ENCODE measurements around the gene FER1L5. TPM values are rescaled to one million over a fixed set of nuclear protein-coding genes. Genes with fewer than 3 reads are reported as not detected.

The FER1L5 gene
- total and polyA plus RNA-seq, 2 experiments from 2014 or later: 0.18 to 0.76 TPM

DNA sequence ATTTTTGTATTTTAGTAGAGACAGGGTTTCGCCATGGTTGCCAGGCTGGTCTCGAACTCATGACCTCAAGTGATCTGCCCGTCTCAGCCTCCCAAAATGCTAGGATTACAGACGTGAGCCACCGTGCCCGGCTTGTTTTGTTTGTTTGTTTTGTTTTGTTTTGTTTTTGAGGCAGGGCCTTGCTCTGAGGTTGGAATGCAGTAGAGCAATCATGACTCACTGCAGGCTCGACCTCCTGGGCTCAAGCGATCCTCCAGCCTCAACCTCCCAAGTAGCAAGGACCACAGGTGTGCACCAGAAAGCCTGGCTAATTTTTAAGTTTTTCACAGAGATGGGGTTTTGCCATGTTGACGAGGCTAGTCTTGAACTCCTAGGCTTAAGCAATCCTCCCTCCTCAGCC lies 109.2 kb downstream of the FER1L5 start:
- Mint-ChIP-seq H3K4me3 (no peak overlapping the region), H3K27ac (no peak overlapping the region), H3K27me3 (ENCODE audit: insufficient read depth, low read depth, poor library complexity) (peaks cover 9% of the 10 kb centered on the region), H3K9me3 (no peaks in the 10 kb centered on the region), H3K36me3 (ENCODE audit: low read depth) (no peaks in the 10 kb centered on the region), H3K4me1 (no peaks in the 10 kb centered on the region)
- Histone ChIP-seq H2AFZ (no peak overlapping the region), H3K4me1 (ENCODE audit: insufficient read depth) (no peaks in the 10 kb centered on the region), H3F3A (replicated peaks; ENCODE audit: low read depth) (no peaks in the 10 kb centered on the region), H3K36me3 (ENCODE audit: insufficient read depth) (no peaks in the 10 kb centered on the region), H3K4me3 (no peak overlapping the region), H3K9me2 (ENCODE audit: insufficient read depth) (no peaks in the 10 kb centered on the region), H4K20me1 (replicated peaks; ENCODE audit: insufficient read depth) (no peaks in the 10 kb centered on the region), H3K27me3 (ENCODE audit: insufficient read depth) (no peaks in the 10 kb centered on the region), H3K27ac (ENCODE audit: low read depth) (no peak overlapping the region), H3K4me2 (no peak overlapping the region), H3K79me2 (replicated peaks; ENCODE audit: insufficient read depth) (no peaks in the 10 kb centered on the region)
- ATAC-seq (no peak), DNase-seq (ENCODE audit: low spot score) (no peak)
- TF ChIP-seq, protein P1, sequence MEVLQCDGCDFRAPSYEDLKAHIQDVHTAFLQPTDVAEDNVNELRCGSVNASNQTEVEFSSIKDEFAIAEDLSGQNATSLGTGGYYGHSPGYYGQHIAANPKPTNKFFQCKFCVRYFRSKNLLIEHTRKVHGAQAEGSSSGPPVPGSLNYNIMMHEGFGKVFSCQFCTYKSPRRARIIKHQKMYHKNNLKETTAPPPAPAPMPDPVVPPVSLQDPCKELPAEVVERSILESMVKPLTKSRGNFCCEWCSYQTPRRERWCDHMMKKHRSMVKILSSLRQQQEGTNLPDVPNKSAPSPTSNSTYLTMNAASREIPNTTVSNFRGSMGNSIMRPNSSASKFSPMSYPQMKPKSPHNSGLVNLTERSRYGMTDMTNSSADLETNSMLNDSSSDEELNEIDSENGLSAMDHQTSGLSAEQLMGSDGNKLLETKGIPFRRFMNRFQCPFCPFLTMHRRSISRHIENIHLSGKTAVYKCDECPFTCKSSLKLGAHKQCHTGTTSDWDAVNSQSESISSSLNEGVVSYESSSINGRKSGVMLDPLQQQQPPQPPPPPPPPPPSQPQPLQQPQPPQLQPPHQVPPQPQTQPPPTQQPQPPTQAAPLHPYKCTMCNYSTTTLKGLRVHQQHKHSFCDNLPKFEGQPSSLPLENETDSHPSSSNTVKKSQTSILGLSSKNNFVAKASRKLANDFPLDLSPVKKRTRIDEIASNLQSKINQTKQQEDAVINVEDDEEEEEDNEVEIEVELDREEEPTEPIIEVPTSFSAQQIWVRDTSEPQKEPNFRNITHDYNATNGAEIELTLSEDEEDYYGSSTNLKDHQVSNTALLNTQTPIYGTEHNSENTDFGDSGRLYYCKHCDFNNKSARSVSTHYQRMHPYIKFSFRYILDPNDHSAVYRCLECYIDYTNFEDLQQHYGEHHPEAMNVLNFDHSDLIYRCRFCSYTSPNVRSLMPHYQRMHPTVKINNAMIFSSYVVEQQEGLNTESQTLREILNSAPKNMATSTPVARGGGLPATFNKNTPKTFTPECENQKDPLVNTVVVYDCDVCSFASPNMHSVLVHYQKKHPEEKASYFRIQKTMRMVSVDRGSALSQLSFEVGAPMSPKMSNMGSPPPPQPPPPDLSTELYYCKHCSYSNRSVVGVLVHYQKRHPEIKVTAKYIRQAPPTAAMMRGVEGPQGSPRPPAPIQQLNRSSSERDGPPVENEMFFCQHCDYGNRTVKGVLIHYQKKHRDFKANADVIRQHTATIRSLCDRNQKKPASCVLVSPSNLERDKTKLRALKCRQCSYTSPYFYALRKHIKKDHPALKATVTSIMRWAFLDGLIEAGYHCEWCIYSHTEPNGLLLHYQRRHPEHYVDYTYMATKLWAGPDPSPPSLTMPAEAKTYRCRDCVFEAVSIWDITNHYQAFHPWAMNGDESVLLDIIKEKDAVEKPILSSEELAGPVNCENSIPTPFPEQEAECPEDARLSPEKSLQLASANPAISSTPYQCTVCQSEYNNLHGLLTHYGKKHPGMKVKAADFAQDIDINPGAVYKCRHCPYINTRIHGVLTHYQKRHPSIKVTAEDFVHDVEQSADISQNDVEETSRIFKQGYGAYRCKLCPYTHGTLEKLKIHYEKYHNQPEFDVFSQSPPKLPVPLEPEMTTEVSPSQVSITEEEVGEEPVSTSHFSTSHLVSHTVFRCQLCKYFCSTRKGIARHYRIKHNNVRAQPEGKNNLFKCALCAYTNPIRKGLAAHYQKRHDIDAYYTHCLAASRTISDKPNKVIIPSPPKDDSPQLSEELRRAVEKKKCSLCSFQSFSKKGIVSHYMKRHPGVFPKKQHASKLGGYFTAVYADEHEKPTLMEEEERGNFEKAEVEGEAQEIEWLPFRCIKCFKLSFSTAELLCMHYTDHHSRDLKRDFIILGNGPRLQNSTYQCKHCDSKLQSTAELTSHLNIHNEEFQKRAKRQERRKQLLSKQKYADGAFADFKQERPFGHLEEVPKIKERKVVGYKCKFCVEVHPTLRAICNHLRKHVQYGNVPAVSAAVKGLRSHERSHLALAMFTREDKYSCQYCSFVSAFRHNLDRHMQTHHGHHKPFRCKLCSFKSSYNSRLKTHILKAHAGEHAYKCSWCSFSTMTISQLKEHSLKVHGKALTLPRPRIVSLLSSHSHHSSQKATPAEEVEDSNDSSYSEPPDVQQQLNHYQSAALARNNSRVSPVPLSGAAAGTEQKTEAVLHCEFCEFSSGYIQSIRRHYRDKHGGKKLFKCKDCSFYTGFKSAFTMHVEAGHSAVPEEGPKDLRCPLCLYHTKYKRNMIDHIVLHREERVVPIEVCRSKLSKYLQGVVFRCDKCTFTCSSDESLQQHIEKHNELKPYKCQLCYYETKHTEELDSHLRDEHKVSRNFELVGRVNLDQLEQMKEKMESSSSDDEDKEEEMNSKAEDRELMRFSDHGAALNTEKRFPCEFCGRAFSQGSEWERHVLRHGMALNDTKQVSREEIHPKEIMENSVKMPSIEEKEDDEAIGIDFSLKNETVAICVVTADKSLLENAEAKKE (CRISPR knock-in tag; IDR thresholded peaks at IDR 0.05): no peak
- no peak for TF ChIP-seq EZH2 (IDR thresholded peaks at IDR 0.05; ENCODE audit: low read depth, unreplicated experiment)
- TF ChIP-seq EZH2phosphoT487 (IDR thresholded peaks at IDR 0.05; ENCODE audit: unreplicated experiment): no peak
- no peak for TF ChIP-seq STAT1 (IDR thresholded peaks at IDR 0.05; ENCODE audit: unreplicated experiment)
- TF ChIP-seq, protein P2, sequence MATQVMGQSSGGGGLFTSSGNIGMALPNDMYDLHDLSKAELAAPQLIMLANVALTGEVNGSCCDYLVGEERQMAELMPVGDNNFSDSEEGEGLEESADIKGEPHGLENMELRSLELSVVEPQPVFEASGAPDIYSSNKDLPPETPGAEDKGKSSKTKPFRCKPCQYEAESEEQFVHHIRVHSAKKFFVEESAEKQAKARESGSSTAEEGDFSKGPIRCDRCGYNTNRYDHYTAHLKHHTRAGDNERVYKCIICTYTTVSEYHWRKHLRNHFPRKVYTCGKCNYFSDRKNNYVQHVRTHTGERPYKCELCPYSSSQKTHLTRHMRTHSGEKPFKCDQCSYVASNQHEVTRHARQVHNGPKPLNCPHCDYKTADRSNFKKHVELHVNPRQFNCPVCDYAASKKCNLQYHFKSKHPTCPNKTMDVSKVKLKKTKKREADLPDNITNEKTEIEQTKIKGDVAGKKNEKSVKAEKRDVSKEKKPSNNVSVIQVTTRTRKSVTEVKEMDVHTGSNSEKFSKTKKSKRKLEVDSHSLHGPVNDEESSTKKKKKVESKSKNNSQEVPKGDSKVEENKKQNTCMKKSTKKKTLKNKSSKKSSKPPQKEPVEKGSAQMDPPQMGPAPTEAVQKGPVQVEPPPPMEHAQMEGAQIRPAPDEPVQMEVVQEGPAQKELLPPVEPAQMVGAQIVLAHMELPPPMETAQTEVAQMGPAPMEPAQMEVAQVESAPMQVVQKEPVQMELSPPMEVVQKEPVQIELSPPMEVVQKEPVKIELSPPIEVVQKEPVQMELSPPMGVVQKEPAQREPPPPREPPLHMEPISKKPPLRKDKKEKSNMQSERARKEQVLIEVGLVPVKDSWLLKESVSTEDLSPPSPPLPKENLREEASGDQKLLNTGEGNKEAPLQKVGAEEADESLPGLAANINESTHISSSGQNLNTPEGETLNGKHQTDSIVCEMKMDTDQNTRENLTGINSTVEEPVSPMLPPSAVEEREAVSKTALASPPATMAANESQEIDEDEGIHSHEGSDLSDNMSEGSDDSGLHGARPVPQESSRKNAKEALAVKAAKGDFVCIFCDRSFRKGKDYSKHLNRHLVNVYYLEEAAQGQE (IDR thresholded peaks at IDR 0.05; ENCODE audit: unreplicated experiment): no peak
- no peak for TF ChIP-seq CREB1 (CRISPR knock-in tag; IDR thresholded peaks at IDR 0.05; ENCODE audit: low read depth)
- no peak for TF ChIP-seq NANOG (IDR thresholded peaks at IDR 0.05; ENCODE audit: borderline replicate concordance)
- no peak for TF ChIP-seq JUNB (IDR thresholded peaks at IDR 0.05; ENCODE audit: unreplicated experiment)
- TF ChIP-seq ZNF331 (CRISPR knock-in tag; IDR thresholded peaks at IDR 0.05; ENCODE audit: low read depth): no peak
- TF ChIP-seq, protein P3, sequence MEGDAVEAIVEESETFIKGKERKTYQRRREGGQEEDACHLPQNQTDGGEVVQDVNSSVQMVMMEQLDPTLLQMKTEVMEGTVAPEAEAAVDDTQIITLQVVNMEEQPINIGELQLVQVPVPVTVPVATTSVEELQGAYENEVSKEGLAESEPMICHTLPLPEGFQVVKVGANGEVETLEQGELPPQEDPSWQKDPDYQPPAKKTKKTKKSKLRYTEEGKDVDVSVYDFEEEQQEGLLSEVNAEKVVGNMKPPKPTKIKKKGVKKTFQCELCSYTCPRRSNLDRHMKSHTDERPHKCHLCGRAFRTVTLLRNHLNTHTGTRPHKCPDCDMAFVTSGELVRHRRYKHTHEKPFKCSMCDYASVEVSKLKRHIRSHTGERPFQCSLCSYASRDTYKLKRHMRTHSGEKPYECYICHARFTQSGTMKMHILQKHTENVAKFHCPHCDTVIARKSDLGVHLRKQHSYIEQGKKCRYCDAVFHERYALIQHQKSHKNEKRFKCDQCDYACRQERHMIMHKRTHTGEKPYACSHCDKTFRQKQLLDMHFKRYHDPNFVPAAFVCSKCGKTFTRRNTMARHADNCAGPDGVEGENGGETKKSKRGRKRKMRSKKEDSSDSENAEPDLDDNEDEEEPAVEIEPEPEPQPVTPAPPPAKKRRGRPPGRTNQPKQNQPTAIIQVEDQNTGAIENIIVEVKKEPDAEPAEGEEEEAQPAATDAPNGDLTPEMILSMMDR (conservative IDR thresholded peaks at IDR 0.05; ENCODE audit: low read depth in 2 of 2): no peak
- TF ChIP-seq POLR2AphosphoS5 (IDR thresholded peaks at IDR 0.05; ENCODE audit: low read depth): no peak
- TF ChIP-seq, protein P4, sequence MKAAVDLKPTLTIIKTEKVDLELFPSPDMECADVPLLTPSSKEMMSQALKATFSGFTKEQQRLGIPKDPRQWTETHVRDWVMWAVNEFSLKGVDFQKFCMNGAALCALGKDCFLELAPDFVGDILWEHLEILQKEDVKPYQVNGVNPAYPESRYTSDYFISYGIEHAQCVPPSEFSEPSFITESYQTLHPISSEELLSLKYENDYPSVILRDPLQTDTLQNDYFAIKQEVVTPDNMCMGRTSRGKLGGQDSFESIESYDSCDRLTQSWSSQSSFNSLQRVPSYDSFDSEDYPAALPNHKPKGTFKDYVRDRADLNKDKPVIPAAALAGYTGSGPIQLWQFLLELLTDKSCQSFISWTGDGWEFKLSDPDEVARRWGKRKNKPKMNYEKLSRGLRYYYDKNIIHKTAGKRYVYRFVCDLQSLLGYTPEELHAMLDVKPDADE (IDR thresholded peaks at IDR 0.05): no peak
- no peak for TF ChIP-seq ZNF114 (CRISPR knock-in tag; IDR thresholded peaks at IDR 0.05)
